Stimulated activated CD8-positive, alpha-beta memory T cell treated with anti-CD3 and anti-CD28 coated beads, Interleukin-4, amount 100 ng/mL, for 1 hour (primary cell): ENCODE data around the gene GLB1L.
"Not testable (repeated sequence)": the region's sequence is repeated elsewhere in the genome, so short reads cannot be mapped to it uniquely, and the experiment has no call there.

Experiments used
- DNase-seq, 2 donors: peaks; one replicate each; pipeline ENCODE4 v3.0.0-alpha.2; 2020; ENCODE audit warnings: low read depth in 2 of 2, low spot score in 1 of 2

GLB1L gene

GRCh38 chr2:219281588-219281987 is 36.3 kb upstream of the GLB1L start:
- DNase-seq, result no peak

GRCh38 chr2:219280651-219281050 is 35.4 kb upstream of the GLB1L start:
- no peak for DNase-seq

- DNase-seq, result no peak
Measured at GRCh38 chr2:219279916-219280516, 34.8 kb upstream of the GLB1L start.

- DNase-seq, result peak; percentile 94 to 97
Measured at GRCh38 chr2:219279151-219279915, 34.1 kb upstream of the GLB1L start, which contains the start of gene DNAJB2. TSS of gene DNAJB2 (plus strand) at chr2:219279366. CDS start at chr2:219279834, 468 bp downstream.

GRCh38 chr2:219278655-219279150 is 33.5 kb upstream of the GLB1L start:
- DNase-seq, result no peak

- peak; percentile 43 to 59 for DNase-seq
Measured at GRCh38 chr2:219277703-219278654, 32.7 kb upstream of the GLB1L start.

GRCh38 chr2:219274361-219274921 is 29.2 kb upstream of the GLB1L start:
- DNase-seq, result no peak

- no peak for DNase-seq
Measured at GRCh38 chr2:219273937-219274336, 28.7 kb upstream of the GLB1L start.

GRCh38 chr2:219272995-219273394 is 27.8 kb upstream of the GLB1L start:
- no peak for DNase-seq

GRCh38 chr2:219272356-219272755 is 27.1 kb upstream of the GLB1L start:
- DNase-seq, result no peak

GRCh38 chr2:219271021-219271420 is 25.8 kb upstream of the GLB1L start:
- DNase-seq, result no peak

- no peak for DNase-seq
Measured at GRCh38 chr2:219270055-219270372, 24.8 kb upstream of the GLB1L start.

GRCh38 chr2:219269362-219270054 is 24.3 kb upstream of the GLB1L start:
- DNase-seq, result no peak

GRCh38 chr2:219268294-219268693 is 23.1 kb upstream of the GLB1L start:
- DNase-seq, result no peak

- no peak for DNase-seq
Measured at GRCh38 chr2:219266886-219267285, 21.6 kb upstream of the GLB1L start.

- no peak for DNase-seq
Measured at GRCh38 chr2:219266232-219266631, 21.0 kb upstream of the GLB1L start.

- no peak for DNase-seq
Measured at GRCh38 chr2:219261024-219261855, 16.0 kb upstream of the GLB1L start.

GRCh38 chr2:219258942-219259341 is 13.7 kb upstream of the GLB1L start:
- DNase-seq, result not testable (repeated sequence)

- DNase-seq, result no peak
Measured at GRCh38 chr2:219254590-219255201, 9.5 kb upstream of the GLB1L start.
